Measurements from ENCODE around the gene FKBP1B. TPM values are rescaled to one million over a fixed set of nuclear protein-coding genes. Genes with fewer than 3 reads are reported as not detected.

The FKBP1B gene
- total RNA-seq, 1 experiment from 2014 or later = 10.0 TPM

GRCh38 chr2:24111407-24111901 is 61.9 kb downstream of the FKBP1B start:
- in situ Hi-C loops (cut with HindIII; ENCODE audit: low pct_unique_long_range_greater_than_20kb, low sequenced_read_pairs) = no loop called here
- no peak for DNase-seq (ENCODE audit: low read depth, low spot score)

Small RNAs within 50 kb of the gene (small RNA-seq; reads per million reads assigned to genes)
- 0 reads per million in 2 experiments for gene RNU6-370P

Other genes with a start within 250 kb of the FKBP1B start
- gene ATAD2B, start 122.6 kb upstream of the FKBP1B start, total RNA-seq (2014; rRNA removed; shearing (Covaris generic)) = 7.9 and 8.9 TPM in 2 replicates
- gene UBXN2A, start 109.3 kb upstream of the FKBP1B start, total RNA-seq (2014; rRNA removed; shearing (Covaris generic)) = 37.7 and 39.4 TPM in 2 replicates
- gene MFSD2B, start 39.7 kb upstream of the FKBP1B start, total RNA-seq (2014; rRNA removed; shearing (Covaris generic)) = not detected in 2 replicates
- gene WDCP, start 2.4 kb upstream of the FKBP1B start, total RNA-seq (2014; rRNA removed; shearing (Covaris generic)) = 22.6 and 23.3 TPM in 2 replicates
- gene SF3B6, start 26.6 kb downstream of the FKBP1B start, total RNA-seq (2014; rRNA removed; shearing (Covaris generic)) = 471 and 487 TPM in 2 replicates
- gene TP53I3, start 35.1 kb downstream of the FKBP1B start, total RNA-seq (2014; rRNA removed; shearing (Covaris generic)) = 16.6 and 20.9 TPM in 2 replicates
- gene PFN4, start 73.6 kb downstream of the FKBP1B start, total RNA-seq (2014; rRNA removed; shearing (Covaris generic)) = 1.6 and 2.3 TPM in 2 replicates
- gene FAM228B, start 73.7 kb downstream of the FKBP1B start, total RNA-seq (2014; rRNA removed; shearing (Covaris generic)) = 2.9 and 4.0 TPM in 2 replicates
- not detected in 2 replicates for gene FAM228A, start 125.3 kb downstream of the FKBP1B start, total RNA-seq (2014; rRNA removed; shearing (Covaris generic))

All from SK-MEL-5 (cell line).